H7 (cell line): ENCODE measurements around the gene LRRC51. TPM values are rescaled to one million over a fixed set of nuclear protein-coding genes. Genes with fewer than 3 reads are reported as not detected.

Source experiments
- DNase-seq: peaks from one replicate; pipeline ENCODE4 v3.0.0; 2012
- H3K27me3 ChIP-seq: 2 replicates; pipeline ENCODE4 v1.6.0; 2011; ENCODE audit warnings: mild to moderate bottlenecking, low read length; ENCODE audit not compliant: control insufficient read depth, insufficient read depth
- H3K36me3 ChIP-seq: replicated peaks from 2 replicates; pipeline ENCODE4 v1.5.1; 2011; ENCODE audit warnings: low read length; ENCODE audit not compliant: control insufficient read depth, insufficient read depth
- H3K4me3 ChIP-seq: 2 replicates; pipeline ENCODE4 v1.5.1; 2011; ENCODE audit warnings: low read depth, mild to moderate bottlenecking, control low read depth, low read length, moderate library complexity; ENCODE audit not compliant: insufficient read depth
- total RNA-seq: library from RNA; depleted of rRNA; stranded (reverse); fragments of >200 nt; shearing (Covaris generic); gene quantifications from 2 replicates; pipeline ENCODE4 v1.2.3, GENCODE V29; 2014

LRRC51 gene
- total RNA-seq, 1 experiment from 2014 or later = 4.2 TPM

DNA sequence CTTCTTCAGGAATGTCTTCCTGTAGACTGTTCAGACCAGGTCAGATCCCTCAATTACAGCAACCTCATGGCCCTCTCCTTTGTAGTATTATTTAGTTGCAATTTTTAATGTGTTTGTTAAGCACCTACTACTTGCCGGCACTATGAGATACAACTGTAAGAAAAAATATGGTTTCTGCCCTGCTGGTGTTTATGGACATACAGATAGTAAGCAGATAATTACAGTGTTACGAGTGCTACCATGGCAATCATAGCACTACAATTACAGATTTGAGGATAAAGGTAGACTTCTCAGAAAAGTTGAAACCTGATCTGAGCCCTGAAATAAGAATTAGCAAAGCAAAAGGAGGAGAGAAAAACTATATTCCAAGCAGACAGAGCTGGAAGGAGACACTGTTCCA, 2.8 kb downstream of the LRRC51 start:
- H3K27me3 ChIP-seq = no peaks in the 10 kb centered on the region
- H3K4me3 ChIP-seq = no peak overlapping the region
- H3K36me3 ChIP-seq = no peaks in the 10 kb centered on the region
- DNase-seq = no peak

GRCh38 chr11:72084076-72084475, 3.4 kb downstream of the LRRC51 start:
- Histone ChIP-seq H3K36me3 (no peaks in the 10 kb centered on the region), H3K27me3 (no peaks in the 10 kb centered on the region), H3K4me3 (no peak overlapping the region)
- DNase-seq = no peak

DNA sequence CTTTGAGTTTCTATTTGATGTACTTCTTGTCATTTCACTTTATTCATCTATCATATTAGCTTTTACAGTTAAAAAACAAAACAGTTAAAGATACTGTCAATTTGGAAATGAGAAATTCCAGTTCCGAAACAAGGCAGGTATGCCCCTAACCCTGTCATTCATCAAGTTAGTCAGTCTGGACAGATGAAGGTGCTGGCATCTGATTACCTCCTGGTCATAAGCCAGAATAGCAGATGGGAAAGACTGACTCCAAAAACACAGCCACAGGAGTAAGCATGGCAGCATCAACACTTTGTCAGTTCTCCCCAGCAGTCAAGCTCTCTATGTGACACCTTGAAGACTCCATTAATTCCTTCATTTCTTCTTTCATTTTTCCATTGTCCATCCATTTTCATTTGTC, 4.3 kb downstream of the LRRC51 start:
- no peak overlapping the region for H3K4me3 ChIP-seq

DNA sequence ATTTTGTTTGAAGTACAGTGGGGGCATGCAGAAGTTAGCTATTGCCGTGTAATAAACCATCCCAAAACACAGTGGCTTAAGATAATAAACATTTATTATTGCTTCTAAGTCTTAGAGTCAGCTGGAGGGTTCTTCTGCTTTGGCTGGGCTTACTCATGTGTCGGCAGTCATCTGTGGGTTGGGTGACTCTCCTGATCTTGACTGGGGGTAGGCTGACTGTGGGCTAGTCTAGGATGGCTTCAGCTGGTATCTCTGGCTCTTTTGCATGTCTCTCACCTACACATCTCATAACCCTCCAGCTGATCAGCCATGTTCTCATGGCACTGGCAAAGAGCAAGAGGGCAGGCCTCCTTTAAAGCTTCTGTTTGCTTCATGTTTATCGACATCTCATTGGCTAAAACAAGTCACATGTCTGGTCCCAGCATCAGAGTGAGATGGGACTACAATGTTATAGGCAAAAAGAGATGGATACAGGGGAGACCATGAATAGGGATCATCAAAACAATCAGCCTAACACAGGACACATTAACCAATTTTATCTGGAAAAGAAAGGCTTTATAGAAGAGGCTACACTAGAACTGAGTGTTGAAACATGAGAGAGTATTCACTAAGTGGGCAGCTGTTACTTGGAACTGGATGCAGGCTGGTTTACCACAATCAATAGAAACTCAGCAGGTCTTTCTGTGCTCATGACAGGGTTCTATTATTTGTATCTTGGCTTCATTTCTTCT, 5.1 kb downstream of the LRRC51 start:
- Histone ChIP-seq H3K4me3 (no peak overlapping the region), H3K36me3 (no peaks in the 10 kb centered on the region), H3K27me3 (no peaks in the 10 kb centered on the region)
- no peak for DNase-seq

More for the DNA sequence above, 4.3 kb downstream of the LRRC51 start:
- no peak for DNase-seq
- H3K27me3 ChIP-seq = no peaks in the 10 kb centered on the region
- no peaks in the 10 kb centered on the region for H3K36me3 ChIP-seq

- no peak for DNase-seq
- H3K27me3 ChIP-seq = no peaks in the 10 kb centered on the region
- no peak overlapping the region for H3K4me3 ChIP-seq
- no peaks in the 10 kb centered on the region; the same call in 1 of the 2 replicates for H3K36me3 ChIP-seq
These were observed 7.6 kb downstream of the LRRC51 start for GRCh38 chr11:72088076-72088808.

DNA sequence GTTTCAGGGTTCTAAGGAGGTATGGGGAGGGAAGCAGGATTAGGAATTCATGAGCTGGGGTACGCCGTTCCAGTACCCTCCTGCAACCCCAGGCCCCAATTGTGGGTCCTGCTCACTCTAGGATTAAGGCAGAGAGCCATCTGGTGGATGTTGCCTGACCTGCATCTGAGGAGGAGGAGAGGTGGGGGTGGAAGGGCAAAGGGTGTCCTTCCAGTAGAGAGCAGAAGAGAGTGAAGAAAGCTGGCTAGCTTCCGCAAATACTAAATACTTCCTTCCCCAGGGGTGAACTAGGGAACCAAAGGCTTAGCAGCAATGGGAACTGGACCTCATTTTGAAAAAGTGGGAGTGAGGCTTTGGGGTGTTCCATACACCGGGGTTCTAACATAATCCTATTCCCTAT, 10.6 kb downstream of the LRRC51 start:
- peak; percentile 88 for DNase-seq
- peaks cover 7% of the 10 kb centered on the region for H3K36me3 ChIP-seq
- H3K4me3 ChIP-seq = no peak overlapping the region
- H3K27me3 ChIP-seq = no peaks in the 10 kb centered on the region

DNA sequence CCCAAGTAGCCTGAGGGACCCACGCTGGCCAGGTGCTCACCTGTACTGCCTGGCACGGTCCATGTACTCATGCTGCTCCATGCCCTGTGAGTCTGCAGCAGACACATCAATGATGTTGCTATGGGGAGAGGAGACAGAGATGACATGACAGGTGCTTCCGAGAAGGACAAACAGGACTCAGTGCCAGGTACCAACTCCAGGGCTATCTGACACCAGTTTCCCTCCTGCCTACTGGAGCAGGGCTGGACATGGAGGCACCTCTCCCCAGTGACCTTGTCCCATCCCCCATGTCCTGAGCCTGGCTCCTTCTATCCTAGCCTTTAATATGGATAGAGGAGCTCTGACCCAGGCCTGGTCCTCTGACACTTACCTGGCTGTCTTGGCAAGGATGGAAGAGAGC, 18.1 kb downstream of the LRRC51 start:
- H3K27me3 ChIP-seq = no peaks in the 10 kb centered on the region
- no peak overlapping the region for H3K4me3 ChIP-seq
- H3K36me3 ChIP-seq = peaks cover 28% of the 10 kb centered on the region
- no peak for DNase-seq

- no peaks in the 10 kb centered on the region; the same call in 1 of the 2 replicates for H3K27me3 ChIP-seq
- H3K36me3 ChIP-seq = peaks cover 25% of the 10 kb centered on the region
- DNase-seq = no peak
- no peak overlapping the region for H3K4me3 ChIP-seq
These were observed 19.4 kb downstream of the LRRC51 start for GRCh38 chr11:72100009-72100408.

DNA sequence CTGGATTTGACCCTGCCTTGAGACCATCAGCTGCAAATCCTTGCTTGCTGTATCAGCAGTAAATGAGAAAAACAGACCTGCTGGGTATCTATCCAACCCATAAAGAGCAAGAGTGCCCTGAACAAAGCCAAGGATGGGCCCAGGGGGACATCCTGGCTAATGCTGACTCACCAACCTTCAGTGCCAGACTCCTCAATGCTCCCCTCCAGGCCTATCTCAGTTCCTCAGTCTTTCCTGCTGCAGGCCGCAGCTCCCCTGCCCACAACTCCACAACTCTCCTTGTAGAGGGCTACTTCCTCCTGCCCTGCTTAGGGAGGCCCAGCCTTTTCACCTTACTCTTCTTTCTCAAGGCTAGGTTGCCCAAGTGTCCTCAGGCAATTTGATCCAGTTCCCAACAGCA, 19.8 kb downstream of the LRRC51 start:
- H3K4me3 ChIP-seq = no peak overlapping the region
- H3K36me3 ChIP-seq = peaks cover 23% of the 10 kb centered on the region
- no peak for DNase-seq
- no peaks in the 10 kb centered on the region; the same call in 1 of the 2 replicates for H3K27me3 ChIP-seq

- H3K27me3 ChIP-seq = no peaks in the 10 kb centered on the region; the same call in 1 of the 2 replicates
- H3K4me3 ChIP-seq = peak overlapping the region; percentile 93
- H3K36me3 ChIP-seq = peaks cover 20% of the 10 kb centered on the region
- DNase-seq = no peak
These were observed 21.5 kb downstream of the LRRC51 start for GRCh38 chr11:72102162-72102561.

- no peak for DNase-seq
- H3K36me3 ChIP-seq = peaks cover 19% of the 10 kb centered on the region
- H3K4me3 ChIP-seq = peak overlapping the region; percentile 93
- no peaks in the 10 kb centered on the region; the same call in 1 of the 2 replicates for H3K27me3 ChIP-seq
These were observed 21.9 kb downstream of the LRRC51 start for GRCh38 chr11:72102631-72102945.

DNA sequence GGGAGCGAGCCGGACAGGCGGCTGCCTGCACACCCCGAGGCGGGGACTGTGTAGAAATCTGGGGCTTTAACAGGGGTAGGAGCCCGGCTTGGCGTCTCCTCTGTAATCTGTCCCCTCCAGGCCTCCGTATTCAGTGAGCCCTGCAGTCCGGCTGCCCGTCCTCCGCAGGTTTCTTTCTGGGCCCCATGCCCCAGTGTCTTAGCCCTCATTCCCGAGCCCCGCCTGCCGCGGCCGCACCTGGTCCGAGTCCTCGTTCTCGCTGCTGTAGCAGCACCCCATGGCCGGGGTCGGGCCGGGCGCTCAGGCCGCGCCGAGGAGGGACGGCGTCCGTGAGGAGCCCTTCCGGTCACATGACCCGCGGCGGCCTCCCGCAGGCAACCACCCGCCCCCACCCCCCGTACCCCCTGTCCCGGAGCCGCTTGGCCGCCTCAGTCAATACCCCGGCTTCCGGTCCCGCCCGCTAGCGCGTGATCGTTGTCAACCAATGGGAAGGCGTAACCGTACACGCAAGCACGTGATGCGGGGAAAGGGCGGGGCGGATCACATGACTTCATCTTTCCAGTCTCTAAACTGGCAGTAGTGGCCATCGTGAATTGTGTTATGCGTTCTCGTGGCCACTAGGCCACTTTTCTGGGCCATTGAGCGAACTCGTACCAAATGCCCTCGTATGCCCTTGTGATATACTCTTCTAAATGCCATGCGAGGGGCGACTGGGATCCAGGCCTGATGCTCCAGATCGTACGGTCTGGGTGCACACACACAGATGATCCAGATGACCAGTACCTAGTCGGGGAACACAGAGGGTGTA, 22.5 kb downstream of the LRRC51 start, which contains the start of gene LAMTOR1:
Gene LAMTOR1 (minus strand): TSS at position 352 of the 808 bp plus-strand sequence. CDS start 73 bp downstream, at position 279.
- H3K4me3 ChIP-seq = peak within 1 kb of the TSS; percentile 93
- no peaks in the 10 kb centered on the region; the same call in 1 of the 2 replicates for H3K27me3 ChIP-seq
- DNase-seq = peak; percentile 99
- peaks cover 16% of the 10 kb centered on the region for H3K36me3 ChIP-seq

- DNase-seq = no peak
- peak overlapping the region; percentile 14; the same call in 1 of the 2 replicates for H3K4me3 ChIP-seq
- H3K27me3 ChIP-seq = no peaks in the 10 kb centered on the region; the same call in 1 of the 2 replicates
- peaks cover 10% of the 10 kb centered on the region for H3K36me3 ChIP-seq
These were observed 23.1 kb downstream of the LRRC51 start for GRCh38 chr11:72103754-72104167.

DNA sequence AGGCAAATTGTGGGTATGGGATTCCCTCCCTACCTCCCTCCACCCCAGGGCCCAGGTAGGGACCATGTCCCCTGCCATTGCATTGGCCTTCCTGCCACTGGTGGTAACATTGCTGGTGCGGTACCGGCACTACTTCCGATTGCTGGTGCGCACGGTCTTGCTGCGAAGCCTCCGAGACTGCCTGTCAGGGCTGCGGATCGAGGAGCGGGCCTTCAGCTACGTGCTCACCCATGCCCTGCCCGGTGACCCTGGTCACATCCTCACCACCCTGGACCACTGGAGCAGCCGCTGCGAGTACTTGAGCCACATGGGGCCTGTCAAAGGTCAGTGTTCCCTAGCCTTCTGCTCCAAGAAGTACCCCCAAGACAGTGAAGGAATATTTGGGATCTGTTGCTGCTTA, 25.2 kb downstream of the LRRC51 start, which contains the start of gene TOMT:
Gene TOMT (plus strand): TSS at position 37 of the 400 bp plus-strand sequence. CDS start 28 bp downstream, at position 65.
- no peaks in the 10 kb centered on the region; the same call in 1 of the 2 replicates for H3K27me3 ChIP-seq
- H3K36me3 ChIP-seq = peaks cover under 1% of the 10 kb centered on the region
- DNase-seq = no peak

More for the DNA sequence above, 25.2 kb downstream of the LRRC51 start, which contains the start of gene TOMT:
- no peak within 1 kb of the TSS for H3K4me3 ChIP-seq
